Lower leg skin (tissue), 3 donors: ENCODE data around the gene CHID1.

Experiments
- POLR2A ChIP-seq, 2 donors: fragments of 450-650 bp; IDR thresholded peaks; one replicate each; pipeline ENCODE4 v1.6.1; 2016 to 2017; ENCODE audit warnings: antibody characterized with exemption in 2 of 2, mild to moderate bottlenecking in 1 of 2, moderate library complexity in 1 of 2
- TF ChIP-seq, protein P1 (sequence below), 3 donors: fragments of 450-650 bp; IDR thresholded peaks; one replicate each; pipeline ENCODE4 v1.5.1; 2016; ENCODE audit warnings: antibody characterized with exemption in 3 of 3, mild to moderate bottlenecking in 3 of 3, moderate library complexity in 2 of 3

DNA sequence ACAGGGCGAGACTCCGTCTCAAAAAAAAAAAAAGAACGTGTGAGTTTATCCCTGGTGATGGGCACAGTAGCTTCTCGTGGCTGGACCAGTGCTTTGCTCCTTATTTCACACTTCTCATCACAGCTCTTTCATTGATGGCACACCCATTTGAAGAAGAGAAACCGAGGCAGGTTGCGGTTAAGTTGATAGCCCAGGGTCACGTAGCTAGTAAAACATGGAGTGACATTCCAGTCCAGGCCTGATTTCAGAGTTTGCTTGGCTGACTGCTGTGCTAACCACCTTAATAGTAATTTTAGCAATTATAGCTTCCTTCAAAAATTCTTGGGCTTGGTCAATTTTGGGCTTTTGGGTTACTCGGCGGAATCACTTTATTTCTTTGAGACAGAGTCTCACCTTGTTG lies 40.9 kb upstream of the CHID1 start:
- no peak for TF ChIP-seq POLR2A (IDR thresholded peaks at IDR 0.05)
- TF ChIP-seq, protein P1, sequence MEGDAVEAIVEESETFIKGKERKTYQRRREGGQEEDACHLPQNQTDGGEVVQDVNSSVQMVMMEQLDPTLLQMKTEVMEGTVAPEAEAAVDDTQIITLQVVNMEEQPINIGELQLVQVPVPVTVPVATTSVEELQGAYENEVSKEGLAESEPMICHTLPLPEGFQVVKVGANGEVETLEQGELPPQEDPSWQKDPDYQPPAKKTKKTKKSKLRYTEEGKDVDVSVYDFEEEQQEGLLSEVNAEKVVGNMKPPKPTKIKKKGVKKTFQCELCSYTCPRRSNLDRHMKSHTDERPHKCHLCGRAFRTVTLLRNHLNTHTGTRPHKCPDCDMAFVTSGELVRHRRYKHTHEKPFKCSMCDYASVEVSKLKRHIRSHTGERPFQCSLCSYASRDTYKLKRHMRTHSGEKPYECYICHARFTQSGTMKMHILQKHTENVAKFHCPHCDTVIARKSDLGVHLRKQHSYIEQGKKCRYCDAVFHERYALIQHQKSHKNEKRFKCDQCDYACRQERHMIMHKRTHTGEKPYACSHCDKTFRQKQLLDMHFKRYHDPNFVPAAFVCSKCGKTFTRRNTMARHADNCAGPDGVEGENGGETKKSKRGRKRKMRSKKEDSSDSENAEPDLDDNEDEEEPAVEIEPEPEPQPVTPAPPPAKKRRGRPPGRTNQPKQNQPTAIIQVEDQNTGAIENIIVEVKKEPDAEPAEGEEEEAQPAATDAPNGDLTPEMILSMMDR (IDR thresholded peaks at IDR 0.05): no peak
